GM18499 (cell line): ENCODE results near the gene TSPAN33.
"Not testable (repeated sequence)": the region's sequence is repeated elsewhere in the genome, so short reads cannot be mapped to it uniquely, and the experiment has no call there.

Experiments
- ATAC-seq: cut with Tn5 transposase; IDR thresholded peaks from one replicate; pipeline ENCODE4 v1.9.1; 2021; ENCODE audit warnings: moderate number of reproducible peaks; ENCODE audit not compliant: insufficient read depth, unreplicated experiment

TSPAN33 gene

GRCh38 chr7:129205126-129205818, 60.8 kb downstream of the TSPAN33 start:
- ATAC-seq = no peak

DNA sequence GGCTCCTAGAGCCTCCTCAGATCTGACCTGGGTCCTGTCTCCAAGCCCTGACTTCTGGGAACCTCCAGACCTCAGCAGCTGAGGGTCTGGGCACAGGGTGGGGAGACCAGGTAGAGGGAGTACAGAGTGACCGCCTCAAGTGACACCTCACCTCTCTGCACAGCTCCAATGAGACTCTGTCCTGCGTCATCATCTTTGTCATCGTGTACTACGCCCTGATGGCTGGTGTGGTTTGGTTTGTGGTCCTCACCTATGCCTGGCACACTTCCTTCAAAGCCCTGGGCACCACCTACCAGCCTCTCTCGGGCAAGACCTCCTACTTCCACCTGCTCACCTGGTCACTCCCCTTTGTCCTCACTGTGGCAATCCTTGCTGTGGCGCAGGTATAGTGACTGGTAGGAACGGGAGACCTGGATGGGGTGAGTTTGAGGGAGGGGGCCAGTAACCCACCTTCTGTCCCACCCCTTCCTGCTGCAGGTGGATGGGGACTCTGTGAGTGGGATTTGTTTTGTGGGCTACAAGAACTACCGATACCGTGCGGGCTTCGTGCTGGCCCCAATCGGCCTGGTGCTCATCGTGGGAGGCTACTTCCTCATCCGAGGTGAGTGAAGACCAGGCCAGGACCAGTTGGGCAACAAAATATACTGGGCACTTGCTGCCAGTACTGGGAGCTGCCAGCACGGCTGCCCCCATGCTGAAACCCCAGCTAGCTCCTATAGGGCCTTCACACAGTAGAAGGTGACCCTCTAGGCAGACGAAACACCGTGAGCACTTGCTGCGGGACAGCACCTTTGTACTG, 61.7 kb downstream of the TSPAN33 start:
- no peak for ATAC-seq

DNA sequence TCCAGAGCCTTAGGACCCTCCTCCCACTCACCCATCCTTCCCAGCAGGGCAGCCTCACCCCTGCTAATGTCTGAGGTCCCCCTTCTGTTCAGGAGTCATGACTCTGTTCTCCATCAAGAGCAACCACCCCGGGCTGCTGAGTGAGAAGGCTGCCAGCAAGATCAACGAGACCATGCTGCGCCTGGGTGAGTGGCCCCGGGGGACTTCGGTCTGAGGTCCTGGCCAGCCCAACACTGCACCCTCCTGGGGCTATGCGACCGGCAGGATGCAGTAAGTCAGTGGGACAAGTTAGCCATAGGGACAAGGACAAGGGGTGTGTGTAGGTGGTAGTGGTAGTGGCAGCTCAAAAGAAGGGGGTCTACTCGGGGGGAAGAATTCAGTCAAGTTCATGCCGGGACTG, 64.2 kb downstream of the TSPAN33 start:
- no peak for ATAC-seq

GRCh38 chr7:129209067-129209926, 64.8 kb downstream of the TSPAN33 start:
- ATAC-seq = no peak

- no peak for ATAC-seq
Measured at GRCh38 chr7:129210256-129210988, 65.9 kb downstream of the TSPAN33 start.

DNA sequence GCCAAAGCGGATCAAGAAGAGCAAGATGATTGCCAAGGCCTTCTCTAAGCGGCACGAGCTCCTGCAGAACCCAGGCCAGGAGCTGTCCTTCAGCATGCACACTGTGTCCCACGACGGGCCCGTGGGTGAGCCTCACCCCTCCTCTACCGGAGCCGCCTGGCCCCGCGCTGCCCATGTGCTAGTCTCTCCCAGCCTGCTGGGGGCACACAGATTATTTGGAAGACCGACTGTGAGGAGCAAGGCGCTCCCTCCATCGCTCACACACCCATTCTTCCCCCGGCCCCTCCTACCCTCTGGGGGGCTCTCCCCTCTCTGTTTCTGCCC, 66.4 kb downstream of the TSPAN33 start:
- no peak for ATAC-seq

- ATAC-seq = no peak
Measured at GRCh38 chr7:129212126-129212525, 67.6 kb downstream of the TSPAN33 start.

DNA sequence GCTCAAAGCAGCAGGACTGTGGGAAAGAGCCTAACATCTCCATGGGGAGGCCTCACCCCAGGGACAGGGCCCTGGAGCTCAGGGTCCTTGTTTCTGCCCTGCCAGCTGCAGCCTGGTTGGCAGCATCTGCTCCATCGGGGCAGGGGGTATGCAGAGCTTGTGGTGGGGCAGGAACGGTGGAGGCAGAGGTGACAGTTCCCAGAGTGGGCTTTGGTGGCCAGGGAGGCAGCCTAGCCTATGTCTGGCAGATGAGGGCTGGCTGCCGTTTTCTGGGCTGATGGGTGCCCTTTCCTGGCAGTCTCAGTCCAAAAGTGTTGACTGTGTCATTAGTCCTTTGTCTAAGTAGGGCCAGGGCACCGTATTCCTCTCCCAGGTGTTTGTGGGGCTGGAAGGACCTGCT, 68.1 kb downstream of the TSPAN33 start:
- no peak for ATAC-seq

GRCh38 chr7:129213828-129214227, 69.3 kb downstream of the TSPAN33 start:
- ATAC-seq = no peak

- not testable (repeated sequence) for ATAC-seq
Measured at GRCh38 chr7:129215691-129216090, 71.2 kb downstream of the TSPAN33 start.

DNA sequence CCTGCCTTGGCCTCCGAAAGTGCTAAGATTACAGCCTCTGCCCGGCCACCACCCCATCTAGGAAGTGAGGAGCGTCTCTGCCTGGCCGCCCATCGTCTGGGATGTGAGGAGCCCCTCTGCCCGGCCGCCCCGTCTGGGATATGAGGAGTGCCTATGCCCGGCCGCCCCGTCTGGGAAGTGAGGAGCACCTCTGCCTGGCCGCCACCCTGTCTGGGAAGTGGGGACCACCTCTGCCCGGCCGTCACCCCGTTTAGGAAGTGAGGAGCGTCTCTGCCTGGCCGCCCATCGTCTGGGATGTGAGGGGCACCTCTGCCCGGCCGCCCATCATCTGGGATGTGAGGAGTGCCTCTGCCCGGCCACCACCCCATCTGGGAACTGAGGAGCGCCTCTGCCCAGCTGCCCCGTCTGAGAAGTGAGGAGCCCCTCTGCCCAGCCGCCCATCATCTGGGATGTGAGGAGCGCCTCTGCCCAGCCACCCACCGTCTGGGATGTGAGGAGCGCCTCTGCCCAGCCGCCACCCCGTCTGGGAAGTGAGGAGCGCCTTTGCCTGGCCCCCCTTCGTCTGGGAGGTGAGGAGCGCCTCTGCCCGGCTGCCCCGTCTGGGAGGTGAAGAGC, 71.7 kb downstream of the TSPAN33 start:
- not testable (repeated sequence) for ATAC-seq

- not testable (repeated sequence) for ATAC-seq
Measured at GRCh38 chr7:129216821-129217416, 72.4 kb downstream of the TSPAN33 start.

GRCh38 chr7:129218514-129219062, 74.1 kb downstream of the TSPAN33 start:
- ATAC-seq = no peak

- ATAC-seq = not testable (repeated sequence)
Measured at GRCh38 chr7:129219166-129219565, 74.7 kb downstream of the TSPAN33 start.
